Neural cell (in vitro differentiated cells): Measurements from ENCODE around the gene SH2D3A.

Experiments used
- EZH2 ChIP-seq: fragments of 200-600, 300-800 bp; shearing (Covaris generic), sonication (generic); IDR thresholded peaks from 2 replicates; pipeline ENCODE4 v1.6.1; 2014; ENCODE audit warnings: antibody characterized with exemption, low read length, borderline replicate concordance, mild to moderate bottlenecking; ENCODE audit not compliant: insufficient read depth, poor library complexity, severe bottlenecking
- MXI1 ChIP-seq: fragments of 450-650 bp; conservative IDR thresholded peaks from 2 replicates; pipeline ENCODE4 v1.6.1; 2014; ENCODE audit warnings: antibody characterized with exemption, mild to moderate bottlenecking; ENCODE audit not compliant: poor library complexity, severe bottlenecking
- TF ChIP-seq, protein P1 (sequence below): fragments of 450-650 bp; IDR thresholded peaks from 2 replicates; pipeline ENCODE4 v1.5.1; 2014; ENCODE audit warnings: antibody characterized with exemption, mild to moderate bottlenecking, moderate library complexity; ENCODE audit not compliant: poor library complexity, severe bottlenecking

DNA sequence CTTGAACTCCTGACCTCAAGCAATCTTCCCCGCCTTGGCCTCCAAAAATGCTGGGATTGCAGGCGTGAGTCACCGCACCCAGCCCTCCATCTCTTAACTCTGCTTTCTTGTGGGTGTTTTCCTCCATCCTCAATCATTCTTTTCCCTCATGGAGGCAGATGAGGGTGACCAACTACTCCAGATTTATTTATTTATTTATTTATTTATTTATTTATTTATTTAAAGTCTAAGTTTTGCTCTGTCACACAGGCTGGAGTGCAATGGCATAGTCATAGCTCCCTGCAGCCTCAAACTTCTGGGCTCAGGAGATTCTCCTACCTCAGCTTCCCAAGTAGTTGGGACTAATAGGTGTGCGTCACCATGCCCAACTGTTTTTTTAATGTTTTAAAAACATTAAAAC, 20.2 kb upstream of the SH2D3A start:
- TF ChIP-seq MXI1 (no peak), EZH2 (no peak)
- TF ChIP-seq, protein P1, sequence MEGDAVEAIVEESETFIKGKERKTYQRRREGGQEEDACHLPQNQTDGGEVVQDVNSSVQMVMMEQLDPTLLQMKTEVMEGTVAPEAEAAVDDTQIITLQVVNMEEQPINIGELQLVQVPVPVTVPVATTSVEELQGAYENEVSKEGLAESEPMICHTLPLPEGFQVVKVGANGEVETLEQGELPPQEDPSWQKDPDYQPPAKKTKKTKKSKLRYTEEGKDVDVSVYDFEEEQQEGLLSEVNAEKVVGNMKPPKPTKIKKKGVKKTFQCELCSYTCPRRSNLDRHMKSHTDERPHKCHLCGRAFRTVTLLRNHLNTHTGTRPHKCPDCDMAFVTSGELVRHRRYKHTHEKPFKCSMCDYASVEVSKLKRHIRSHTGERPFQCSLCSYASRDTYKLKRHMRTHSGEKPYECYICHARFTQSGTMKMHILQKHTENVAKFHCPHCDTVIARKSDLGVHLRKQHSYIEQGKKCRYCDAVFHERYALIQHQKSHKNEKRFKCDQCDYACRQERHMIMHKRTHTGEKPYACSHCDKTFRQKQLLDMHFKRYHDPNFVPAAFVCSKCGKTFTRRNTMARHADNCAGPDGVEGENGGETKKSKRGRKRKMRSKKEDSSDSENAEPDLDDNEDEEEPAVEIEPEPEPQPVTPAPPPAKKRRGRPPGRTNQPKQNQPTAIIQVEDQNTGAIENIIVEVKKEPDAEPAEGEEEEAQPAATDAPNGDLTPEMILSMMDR, result no peak
